ENCODE results near the gene FAM83G.
"Not testable (repeated sequence)": the region's sequence is repeated elsewhere in the genome, so short reads cannot be mapped to it uniquely, and the experiment has no call there.

Gene FAM83G

DNA sequence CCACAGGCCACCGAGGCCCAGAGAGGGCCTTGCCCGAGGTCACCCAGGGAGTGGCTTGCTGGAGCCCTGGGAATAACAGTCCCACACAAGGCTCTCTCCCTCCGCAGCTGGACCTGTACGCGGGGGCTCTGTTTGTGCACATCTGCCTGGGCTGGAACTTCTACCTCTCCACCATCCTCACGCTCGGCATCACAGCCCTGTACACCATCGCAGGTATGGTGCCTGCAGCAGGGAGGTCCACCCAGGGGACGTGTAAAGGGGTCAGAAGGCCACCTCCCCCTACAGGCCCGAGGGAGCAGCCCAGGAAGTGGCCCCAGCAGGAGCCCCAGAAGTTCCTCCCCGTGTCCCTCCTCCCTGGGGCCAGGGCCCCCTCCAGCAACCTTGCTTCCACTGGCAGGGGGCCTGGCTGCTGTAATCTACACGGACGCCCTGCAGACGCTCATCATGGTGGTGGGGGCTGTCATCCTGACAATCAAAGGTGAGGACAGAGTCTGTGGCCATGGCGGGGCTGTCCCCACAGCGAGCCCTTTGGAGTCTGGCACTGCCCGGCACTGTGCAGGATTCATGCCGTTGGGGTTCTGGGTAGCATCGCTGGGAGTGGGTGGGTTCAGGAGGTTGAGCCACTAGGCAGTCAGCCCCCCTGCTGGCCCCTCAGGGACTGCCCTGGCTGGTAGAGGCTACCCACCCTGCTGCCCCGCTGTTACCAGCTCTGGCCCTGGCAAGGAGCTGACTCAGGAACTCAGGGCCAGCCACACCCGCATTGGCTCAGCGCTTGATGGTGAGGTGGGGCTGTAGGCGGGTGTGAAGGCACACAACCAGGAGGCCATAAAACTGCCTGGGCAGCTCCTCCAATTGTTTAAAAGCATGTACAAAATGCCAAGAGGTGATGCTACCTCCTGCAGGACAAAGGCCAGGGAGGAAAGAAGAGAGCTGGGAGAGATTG is 35.3 kb downstream of the FAM83G start:
- no peak for DNase-seq (ENCODE audit: low read depth)

DNA sequence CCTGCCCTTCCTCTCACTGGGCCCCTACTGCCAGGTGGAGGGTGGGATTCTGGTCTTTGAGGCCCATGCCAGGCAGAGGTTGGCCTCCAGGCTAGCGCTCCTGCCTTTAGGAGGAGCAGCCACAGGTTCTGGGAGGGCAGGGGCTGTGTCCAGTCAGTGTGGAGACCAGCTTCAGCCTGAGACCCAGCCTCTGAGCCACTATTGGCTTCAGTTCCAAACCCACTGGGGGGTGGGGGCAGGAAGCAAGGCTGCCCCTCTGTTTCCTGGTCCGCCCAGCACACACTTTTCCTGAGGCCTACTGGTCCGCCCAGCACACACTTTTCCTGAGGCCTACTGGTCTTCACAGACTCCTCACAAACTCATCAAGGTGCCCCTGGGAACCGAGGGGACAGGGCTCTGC is 36.2 kb downstream of the FAM83G start:
- no peak for DNase-seq (ENCODE audit: low read depth)

DNA sequence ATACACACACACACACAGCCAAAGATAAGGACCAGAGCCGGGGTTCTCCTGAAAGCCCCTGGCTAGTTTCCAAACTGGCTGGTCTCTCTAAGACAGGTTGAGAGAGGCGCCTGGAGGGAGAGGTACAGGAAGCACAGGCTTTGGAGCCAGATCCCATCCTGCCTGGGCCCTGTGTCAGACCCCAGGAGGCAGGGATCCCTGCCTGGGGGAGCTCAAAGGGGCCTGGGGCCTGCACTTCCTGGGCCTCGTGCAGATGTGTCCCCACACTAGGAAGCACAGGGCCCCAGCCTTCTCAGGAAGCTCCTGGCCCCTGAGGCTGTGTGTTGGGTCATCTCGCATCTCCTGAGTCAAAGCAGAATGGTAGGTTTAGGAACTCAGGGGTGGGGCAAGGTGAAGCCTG is 36.6 kb downstream of the FAM83G start:
- no peak for DNase-seq (ENCODE audit: low read depth)

DNA sequence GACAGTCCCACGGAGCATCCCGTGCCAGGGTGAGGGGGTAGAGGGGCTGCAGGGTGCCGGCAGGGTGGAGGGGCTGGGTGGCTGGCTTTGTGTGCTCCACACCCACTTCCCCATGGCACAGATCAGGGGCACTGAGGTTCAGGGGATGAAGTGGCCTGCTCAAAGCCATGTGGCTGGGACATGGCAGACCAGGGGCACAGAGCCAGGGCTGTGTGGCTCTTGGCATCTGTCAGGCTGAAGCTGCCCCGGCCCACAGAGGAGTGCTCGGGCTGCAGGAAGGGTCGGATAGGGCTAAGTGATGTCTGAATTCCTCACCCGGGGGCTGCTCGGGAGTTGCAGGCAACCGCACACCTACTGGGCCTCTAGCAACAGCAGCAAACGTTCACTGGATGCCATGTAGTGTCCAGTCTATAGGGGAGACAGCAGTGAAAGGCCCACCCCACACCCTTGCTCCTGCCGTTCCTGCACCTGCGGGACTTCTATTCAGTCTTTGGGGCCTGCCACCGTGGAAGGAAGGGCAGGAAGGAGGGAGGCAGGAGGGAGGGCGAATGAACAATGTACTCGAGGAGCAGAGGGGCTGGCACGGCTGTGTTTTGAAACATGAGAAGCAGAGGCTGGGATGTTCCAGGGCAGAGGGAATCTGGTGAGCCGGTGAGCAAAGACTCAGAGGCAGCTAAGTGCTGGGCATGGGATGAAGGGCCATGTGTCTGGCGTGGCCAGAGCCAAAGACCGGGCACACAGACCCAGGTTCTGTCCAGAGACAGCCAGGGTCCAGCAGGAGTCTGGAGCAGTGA is 37.5 kb downstream of the FAM83G start:
- no peak for DNase-seq (ENCODE audit: low read depth)

DNA sequence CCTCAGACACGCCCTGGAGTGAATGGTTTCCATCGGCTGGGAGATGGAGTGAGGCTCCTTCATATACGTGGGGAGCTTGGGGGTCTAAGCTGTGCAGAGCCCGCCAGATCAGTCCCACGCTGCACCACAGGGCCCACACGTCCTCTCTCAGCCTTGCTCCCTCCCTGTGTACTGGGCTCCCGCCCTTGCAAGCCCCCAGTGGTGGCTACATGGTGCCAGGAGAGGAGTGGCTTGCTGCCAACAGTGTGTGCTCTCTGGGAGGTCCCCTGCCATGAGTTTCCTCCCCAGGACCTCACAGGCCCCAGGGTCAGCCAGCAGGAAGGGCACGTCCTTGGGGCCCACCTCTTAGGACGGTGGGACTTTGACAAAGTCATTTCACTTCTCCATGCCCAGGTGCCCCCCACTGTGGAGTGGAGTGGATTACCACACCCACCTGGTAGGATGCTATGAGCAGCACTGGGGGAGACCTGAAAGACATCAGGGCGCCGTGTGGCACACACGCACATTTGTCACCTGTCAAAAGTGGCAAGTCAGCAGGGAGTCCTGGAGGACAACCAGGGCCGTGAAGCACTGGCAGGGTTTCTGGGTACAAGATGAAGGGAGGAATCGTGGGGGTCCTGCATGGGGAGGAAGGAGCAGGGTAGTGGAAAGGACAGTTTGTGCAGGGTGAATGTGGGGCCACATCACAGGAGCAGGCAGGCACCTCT is 38.9 kb downstream of the FAM83G start:
- DNase-seq (ENCODE audit: low read depth), result no peak

DNA sequence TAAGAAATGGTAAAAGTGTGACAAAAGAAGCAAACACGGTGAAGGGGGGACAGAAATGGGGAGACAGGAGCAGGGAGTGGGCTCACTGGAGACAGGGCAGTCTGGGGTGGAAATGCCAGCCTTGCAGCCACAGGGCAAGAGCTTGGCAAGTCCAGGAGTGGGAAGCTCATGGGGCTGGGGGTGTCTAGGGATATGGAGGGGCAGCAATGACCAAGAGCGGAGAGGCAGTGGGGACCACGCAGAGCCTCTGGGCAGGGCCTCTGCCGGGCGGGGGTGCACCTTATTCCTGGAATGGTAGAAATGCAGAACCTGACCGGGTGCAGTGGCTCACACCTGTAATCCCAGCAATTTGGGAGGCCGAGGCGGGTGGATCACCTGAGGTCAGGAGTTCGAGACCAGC is 40.0 kb downstream of the FAM83G start:
- no peak for DNase-seq (ENCODE audit: low read depth)

DNA sequence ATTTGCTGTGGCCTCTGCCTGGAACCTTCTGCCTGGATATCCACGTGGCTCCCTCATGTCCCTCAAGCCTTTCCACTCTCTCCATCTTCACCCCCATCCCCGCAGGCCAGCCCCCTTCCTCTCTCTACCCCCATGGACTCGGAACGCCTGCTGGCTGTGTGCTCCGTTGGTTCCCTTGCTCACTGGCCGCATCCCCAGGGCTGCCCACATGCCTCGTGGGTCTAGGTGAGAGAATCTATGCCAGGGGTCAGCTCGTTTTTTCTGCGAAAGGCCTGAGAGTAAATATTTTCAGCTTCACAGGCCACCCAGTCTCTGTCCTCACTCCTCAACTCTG is 40.6 kb downstream of the FAM83G start:
- no peak for DNase-seq (ENCODE audit: low read depth)

DNA sequence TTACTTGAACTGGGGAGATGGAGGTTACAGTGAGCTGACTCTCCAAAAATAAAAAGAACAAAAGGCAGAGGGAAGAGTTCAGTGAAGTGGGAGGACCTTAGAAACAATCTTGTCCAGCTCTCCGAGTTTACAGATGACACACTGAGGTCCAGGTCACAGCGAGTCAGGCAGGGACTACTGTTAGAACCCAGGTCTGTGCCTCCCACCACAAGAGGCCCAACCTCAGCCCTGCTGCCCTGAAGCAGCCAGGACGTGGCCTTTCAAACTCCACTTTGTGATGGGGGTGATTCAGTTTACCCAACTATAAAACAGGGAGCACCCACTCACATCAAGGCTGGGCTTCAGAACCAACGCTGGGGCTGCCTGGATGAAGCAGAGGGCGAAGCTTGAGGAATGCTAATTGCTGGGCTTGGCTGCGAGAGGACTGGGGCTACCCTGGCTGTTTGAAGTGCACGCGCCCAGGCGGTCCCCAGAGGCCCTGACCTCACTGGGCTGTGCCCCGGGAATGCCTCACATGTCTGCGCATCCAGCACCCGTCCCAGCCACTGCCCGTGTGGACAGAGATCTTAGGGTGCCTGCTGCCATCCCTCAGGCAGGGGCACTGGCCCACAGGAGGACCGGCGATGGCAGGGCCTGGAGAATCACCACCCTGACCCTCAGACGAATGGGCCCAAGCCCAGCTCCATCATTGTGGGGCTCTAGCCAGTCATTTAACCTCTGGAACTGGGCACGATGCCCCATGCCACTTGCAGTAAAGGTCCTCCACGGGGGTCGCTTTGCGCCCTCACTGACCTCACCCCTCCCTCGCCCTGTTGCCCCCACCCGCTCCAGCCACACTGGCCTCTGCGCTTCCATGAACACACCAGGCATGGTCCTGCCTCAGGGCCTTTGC is 41.2 kb downstream of the FAM83G start:
- no peak for DNase-seq (ENCODE audit: low read depth)

DNA sequence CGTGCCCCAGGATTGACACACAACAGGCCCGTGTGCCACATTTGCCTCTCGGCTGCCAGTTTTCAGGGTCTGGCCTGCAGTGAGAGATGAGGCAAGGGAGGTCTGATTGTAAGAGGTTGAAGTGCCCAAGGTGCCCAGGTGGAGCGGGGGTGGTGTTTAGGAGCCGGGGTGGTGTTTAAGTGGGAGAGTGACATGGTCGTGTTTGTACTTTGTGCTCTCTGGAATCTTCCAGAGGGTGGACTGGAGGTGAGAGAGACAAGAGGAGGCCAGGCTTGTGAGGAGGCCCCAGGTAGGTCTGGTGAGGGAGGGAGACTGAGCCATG is 42.1 kb downstream of the FAM83G start:
- no peak for DNase-seq (ENCODE audit: low read depth)

DNA sequence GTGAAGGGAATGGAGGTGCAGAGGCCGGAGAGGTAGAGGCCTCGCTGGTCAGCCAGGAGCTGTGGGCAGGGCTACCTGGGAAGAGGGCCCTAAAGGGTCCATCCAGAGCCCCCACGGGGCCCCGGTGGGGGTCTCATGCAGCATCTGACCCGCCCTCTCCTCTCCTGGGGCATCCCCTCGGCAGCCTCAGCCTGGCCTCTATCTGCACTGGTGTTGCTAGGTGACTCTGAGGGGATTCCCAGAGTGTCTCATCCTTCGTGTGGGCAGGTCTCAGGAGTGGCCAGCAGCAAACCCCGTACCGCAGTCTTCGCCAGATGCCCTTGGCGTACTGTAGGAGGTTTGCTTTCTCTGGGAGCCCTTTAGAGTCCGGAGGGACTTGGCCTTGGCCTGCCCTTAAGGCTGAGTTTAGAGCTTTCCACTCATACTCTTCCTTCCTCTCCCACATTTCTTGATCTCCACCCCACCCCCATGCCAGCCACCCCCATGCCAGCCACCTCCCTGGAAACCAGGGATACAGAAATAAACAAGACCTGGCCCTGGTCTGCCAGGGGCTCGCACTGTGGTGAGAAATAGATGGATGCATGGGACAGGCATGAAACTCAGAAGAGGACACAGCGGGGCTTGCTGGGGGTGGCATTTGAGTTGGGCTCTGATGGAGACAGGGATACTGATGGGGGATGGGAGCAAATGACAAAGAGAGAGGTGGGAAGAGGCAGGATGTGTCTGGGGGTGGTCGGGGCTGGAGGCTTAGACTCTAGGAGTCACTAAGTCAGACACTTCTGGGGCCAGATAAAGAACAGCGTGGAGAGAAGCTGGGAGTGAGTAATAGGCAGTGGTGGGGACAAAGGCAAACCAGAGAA is 42.7 kb downstream of the FAM83G start:
- no peak for DNase-seq (ENCODE audit: low read depth)

DNA sequence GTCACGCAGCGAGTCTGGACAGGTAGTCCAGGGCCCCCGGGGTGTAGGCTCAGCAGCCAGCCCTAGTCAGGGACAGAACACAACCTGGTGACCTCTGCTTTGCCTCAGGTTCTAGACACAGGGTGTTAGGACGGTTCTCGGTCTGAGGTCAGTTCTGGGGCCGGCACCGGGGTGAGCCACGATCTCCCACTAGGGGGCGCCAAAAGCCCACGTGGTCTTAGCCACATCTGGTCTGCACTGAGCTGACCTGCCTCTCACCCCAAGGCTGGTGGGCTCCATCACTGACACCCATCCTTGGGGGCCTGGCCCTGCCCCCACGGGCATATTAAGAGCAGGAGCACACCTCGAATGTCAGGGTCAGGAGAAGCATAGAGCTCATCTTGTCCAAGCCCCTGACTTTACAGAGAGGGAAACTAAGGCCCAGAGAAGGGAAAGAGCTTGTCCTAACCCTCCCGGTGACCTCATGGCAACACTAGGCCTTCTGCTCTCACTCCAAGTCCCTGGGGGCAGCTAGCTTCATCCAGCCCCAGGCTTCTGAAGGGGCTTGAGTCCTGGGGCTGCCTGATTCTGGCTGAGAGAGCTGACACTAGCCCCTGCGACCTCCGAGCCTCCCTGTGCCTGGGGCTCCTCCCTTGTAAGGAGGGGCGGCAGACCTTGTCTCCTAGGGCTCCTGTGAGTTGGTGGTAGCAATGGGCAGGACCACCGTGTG is 43.6 kb downstream of the FAM83G start:
- peak; percentile 61 for DNase-seq (ENCODE audit: low read depth)

DNA sequence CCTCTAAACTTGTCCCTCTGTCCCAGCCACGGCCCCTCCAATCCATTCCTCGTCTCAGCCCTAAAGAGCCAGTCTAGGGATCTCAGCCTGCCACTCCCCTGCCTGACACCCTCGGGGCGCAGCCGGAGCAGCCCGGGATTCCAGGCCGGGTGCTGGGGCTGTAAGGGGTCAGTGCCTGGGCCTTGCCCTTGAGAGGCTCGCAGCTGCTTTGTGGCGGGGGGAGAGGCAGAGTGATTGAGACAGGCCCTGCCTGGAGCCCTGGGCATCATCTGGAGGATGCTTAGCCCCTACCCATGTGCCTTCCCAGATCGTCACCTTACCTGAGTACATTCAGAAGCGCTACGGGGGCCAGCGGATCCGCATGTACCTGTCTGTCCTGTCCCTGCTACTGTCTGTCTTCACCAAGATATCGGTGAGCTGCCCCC is 44.3 kb downstream of the FAM83G start:
- DNase-seq (ENCODE audit: low read depth), result no peak

DNA sequence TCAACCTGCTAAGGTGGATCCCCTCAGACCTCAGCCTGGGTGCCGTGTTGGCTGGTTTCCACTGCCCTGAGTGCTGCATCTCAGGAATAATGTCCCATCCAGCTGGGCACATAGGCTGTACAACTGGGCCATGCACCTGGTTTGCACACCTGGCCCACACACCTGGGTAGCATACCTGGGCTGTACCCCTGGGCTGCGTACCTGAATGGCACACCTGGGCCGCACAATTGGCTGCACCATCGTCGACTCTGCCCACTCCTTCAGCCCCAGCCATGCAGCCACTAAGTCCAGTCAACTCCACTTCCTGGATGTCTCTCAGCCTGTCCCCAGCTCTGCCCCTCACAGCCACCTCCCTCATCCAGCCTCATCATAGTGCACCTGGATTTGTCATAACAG is 44.7 kb downstream of the FAM83G start:
- DNase-seq (ENCODE audit: low read depth), result no peak

DNA sequence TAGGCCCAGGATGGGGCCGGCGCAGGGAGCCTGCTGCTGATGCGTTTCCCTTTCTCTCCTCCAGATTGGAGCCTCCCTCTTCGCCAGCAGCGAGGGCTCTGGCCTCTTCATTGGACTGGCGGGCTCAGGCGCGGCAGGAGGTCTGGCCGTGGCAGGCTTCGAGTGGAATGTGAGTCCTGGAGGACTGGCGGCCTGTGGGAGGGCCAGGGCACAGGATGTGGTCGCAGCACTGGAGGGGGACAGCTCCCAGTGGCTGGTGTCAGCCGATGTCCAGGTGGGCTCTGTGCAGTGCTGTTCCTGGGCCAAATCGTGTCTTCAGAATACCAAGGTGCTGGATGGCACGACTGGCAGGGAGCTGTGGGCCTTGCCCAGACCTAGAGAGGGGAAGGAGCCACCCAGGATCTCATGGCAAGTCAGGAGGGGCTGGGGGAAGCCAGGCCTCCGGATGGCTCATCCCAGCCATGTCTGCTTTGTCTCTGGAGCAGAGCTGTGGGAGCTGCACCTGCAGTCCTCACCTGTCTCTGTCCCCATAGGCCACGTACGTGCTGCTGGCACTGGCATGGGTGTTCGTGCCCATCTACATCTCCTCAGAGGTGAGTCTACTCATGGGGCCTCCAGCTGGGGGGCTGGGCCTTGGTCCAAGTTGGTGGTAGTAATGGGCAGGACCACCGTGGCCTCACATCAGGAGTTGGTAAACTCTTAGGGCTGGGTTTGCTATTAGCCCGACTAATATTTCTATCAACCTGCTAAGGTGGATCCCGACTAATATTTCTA is 45.3 kb downstream of the FAM83G start:
- DNase-seq (ENCODE audit: low read depth), result no peak

DNA sequence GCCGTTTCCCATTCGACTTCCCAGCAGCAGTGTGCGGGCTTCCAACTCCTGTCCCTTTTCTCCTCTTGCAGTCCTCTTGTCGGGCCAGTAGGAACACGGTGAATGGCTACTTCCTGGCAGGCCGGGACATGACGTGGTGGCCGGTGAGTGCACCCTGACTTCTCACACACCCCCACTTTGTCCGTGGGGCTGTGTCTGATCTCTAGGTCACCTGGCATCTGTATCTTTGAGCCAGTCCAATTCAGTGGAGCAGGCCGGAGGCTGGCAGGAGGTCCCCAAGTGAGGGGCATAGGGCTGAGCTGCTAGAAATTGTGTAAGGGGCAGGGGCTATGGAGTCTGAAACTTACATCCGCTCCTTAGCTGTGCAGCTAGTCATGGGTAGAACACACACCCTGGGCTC is 46.0 kb downstream of the FAM83G start:
- DNase-seq (ENCODE audit: low read depth), result no peak

DNA sequence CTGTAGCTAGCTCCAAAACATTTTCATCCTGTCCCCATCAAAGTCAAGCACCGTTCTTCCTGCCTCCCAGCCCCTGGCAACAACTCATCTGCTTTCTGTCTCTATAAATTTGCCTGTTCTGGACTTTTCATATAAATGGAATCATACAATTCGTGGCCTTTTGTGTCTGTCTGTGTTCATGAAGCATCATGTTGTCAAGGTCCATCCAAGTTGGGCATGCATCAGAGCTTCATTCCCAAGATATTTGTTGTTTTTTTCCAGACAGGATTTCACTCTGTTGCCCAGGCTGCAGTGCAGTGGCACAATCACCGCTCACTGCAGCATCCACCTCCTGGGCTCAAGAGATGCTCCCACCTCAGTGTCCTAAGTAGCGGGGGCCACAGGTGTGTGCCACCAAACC is 46.7 kb downstream of the FAM83G start:
- no peak for DNase-seq (ENCODE audit: low read depth)

DNA sequence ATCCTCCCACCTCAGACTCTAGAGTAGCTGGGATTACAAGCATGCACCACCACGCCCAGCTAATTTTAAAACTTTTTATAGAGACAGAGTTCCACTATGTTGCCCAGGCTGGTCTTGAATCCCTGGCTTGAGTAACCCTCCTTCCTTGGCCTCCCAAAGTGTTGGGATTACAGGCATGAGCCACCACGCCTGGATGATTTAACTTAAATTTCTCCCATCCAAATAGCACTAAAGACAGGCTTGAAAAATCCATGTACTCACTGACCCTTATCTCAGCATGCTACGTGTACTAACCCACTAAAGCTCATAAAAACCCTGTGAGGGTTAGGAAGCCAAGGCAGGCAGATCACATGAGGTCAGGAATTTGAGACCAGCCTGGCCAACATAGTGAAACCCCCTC is 48.0 kb downstream of the FAM83G start:
- DNase-seq (ENCODE audit: low read depth), result no peak

DNA sequence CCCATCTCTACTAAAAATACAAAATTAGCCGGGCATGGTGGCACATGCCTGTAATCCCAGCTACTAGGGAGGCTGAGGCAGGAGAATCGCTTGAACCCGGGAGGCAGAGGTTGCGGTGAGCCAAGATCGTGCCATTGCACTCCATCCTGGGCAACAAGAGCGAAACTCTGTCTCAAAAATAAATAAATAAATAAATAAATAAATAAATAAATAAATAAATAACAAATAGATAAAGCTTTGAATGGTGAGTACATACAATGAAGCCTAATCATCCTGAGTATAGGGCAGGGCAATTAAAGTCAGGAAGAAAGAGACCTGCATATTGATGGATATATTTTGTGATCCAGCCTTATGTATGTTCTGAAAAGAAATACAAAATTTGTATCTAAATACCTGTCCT is 48.5 kb downstream of the FAM83G start:
- DNase-seq (ENCODE audit: low read depth), result not testable (repeated sequence)

DNA sequence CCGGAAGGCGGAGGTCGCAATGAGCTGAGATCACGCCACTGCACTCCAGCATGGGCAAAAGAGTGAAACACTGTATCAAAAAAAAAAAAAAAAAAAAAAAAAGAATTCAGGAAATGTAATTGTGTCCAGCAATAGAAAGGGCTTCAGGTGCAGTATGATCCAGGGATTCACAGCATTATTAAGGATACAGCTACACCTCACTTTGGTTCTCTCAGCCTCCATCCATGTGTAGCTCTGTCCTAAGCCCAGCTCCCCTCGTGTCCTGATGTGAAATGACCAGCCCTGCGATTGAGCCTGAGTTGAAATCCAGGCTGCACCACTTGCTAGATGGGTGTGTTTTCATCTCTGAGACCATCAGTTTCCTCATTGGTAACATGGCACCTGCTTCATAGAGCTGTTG is 49.6 kb downstream of the FAM83G start:
- DNase-seq (ENCODE audit: low read depth), result no peak

DNA sequence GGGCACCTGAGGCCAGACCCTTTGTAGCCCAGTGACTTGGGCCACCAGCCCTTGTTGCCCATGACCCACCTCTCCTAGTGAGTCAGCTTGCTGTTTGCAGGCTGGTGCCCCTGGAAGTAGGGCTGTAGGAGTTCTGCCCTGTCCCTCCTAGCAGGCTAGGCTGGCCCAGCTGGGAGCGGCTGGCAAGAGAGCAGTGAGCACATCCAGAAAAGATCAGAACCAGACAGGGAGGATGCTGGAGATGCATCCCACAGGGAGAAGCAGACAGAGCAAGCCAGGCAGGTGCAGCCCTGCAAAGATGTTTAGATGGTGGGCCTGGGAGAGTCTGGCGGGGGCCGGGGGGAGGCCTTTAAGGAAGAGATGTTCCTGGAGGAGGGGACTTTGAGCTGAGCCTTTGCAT is 50.2 kb downstream of the FAM83G start:
- DNase-seq (ENCODE audit: low read depth), result no peak
